OCI-LY7 (cell line): ENCODE results near the gene NRG2.

ENCODE experiments used
- EZH2phosphoT487 ChIP-seq: fragments of 200-600 bp; sonication (generic); IDR thresholded peaks from 2 replicates; pipeline ENCODE4 v1.6.1; 2018; ENCODE audit warnings: low read depth, borderline replicate concordance, mild to moderate bottlenecking, mixed run types, antibody characterized with exemption, low read length, moderate library complexity, mixed read lengths
- TF ChIP-seq, protein P1 (sequence below): fragments of 200-600 bp; sonication (generic); conservative IDR thresholded peaks from 2 replicates; pipeline ENCODE4 v1.5.1; 2014; ENCODE audit warnings: mild to moderate bottlenecking, antibody characterized with exemption, low read length, moderate library complexity, mixed read lengths

DNA sequence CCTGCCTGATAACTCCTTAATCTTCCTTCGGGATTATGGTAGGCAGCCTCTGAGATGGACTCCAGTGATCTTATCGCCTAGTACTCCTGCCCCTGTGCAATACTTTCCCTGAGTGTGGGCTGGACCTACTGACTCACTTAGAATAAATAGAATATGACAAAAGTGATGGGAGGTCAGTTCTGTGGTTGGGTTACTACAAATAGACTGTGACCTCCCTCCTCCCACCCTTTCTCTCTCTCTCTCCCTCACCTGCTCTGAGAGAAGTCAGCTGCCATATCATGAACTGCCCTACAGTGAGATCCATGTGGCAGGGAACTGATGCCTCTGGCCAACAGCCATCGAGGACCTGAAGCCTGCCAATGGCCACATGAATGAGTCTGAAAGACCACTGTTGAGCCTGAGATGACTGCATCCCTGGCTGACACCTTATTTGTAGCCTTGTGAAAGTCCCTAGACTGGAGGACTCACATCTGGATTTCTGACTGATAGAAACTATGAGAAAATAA, 31.7 kb downstream of the NRG2 start:
- no peak for TF ChIP-seq EZH2phosphoT487
- TF ChIP-seq, protein P1, sequence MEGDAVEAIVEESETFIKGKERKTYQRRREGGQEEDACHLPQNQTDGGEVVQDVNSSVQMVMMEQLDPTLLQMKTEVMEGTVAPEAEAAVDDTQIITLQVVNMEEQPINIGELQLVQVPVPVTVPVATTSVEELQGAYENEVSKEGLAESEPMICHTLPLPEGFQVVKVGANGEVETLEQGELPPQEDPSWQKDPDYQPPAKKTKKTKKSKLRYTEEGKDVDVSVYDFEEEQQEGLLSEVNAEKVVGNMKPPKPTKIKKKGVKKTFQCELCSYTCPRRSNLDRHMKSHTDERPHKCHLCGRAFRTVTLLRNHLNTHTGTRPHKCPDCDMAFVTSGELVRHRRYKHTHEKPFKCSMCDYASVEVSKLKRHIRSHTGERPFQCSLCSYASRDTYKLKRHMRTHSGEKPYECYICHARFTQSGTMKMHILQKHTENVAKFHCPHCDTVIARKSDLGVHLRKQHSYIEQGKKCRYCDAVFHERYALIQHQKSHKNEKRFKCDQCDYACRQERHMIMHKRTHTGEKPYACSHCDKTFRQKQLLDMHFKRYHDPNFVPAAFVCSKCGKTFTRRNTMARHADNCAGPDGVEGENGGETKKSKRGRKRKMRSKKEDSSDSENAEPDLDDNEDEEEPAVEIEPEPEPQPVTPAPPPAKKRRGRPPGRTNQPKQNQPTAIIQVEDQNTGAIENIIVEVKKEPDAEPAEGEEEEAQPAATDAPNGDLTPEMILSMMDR: no peak
